SJSA1 (cell line): Measurements from ENCODE around the gene NDUFB10. TPM values are rescaled to one million over a fixed set of nuclear protein-coding genes. Genes with fewer than 3 reads are reported as not detected.
"Not testable (repeated sequence)": the region's sequence is repeated elsewhere in the genome, so short reads cannot be mapped to it uniquely, and the experiment has no call there.

ENCODE experiments used
- DNase-seq, 2 experiments: peaks; one replicate each; pipeline ENCODE4 v3.0.0-alpha.2; 2015 to 2020; ENCODE audit warnings: low spot score in 2 of 2, low read depth in 1 of 2
- H3K27ac ChIP-seq: fragments of 250-450 bp; sonication (Bioruptor Pico); 2 replicates; pipeline ENCODE4 v1.5.1; 2020; ENCODE audit warnings: mild to moderate bottlenecking, moderate library complexity
- H3K27me3 ChIP-seq: fragments of 250-450 bp; sonication (Bioruptor Pico); replicated peaks from 2 replicates; pipeline ENCODE4 v1.5.1; 2020; ENCODE audit warnings: mild to moderate bottlenecking, moderate library complexity
- H3K36me3 ChIP-seq: fragments of 250-450 bp; sonication (Bioruptor Pico); 2 replicates; pipeline ENCODE4 v1.5.1; 2020; ENCODE audit warnings: mild to moderate bottlenecking
- H3K4me1 ChIP-seq: fragments of 250-450 bp; sonication (Bioruptor Pico); replicated peaks from 2 replicates; pipeline ENCODE4 v1.6.1; 2021; ENCODE audit warnings: mild to moderate bottlenecking
- H3K4me3 ChIP-seq: fragments of 250-450 bp; sonication (Bioruptor Pico); 2 replicates; pipeline ENCODE4 v1.5.1; 2020; ENCODE audit warnings: mild to moderate bottlenecking
- H3K9me3 ChIP-seq: fragments of 250-450 bp; sonication (Bioruptor Pico); replicated peaks from 2 replicates; pipeline ENCODE4 v1.5.1; 2020; ENCODE audit warnings: mild to moderate bottlenecking
- total RNA-seq: library from RNA; depleted of rRNA; stranded (reverse); fragments of >200 nt; shearing (Covaris generic); gene quantifications from 2 replicates; pipeline ENCODE4 v1.2.3, GENCODE V29; 2014

NDUFB10 gene
- total RNA-seq, 1 experiment from 2014 or later: 273 TPM

- Histone ChIP-seq H3K4me3 (no peak overlapping the region), H3K27ac (no peak overlapping the region), H3K27me3 (no peaks in the 10 kb centered on the region), H3K4me1 (peaks cover 14% of the 10 kb centered on the region), H3K9me3 (no peaks in the 10 kb centered on the region), H3K36me3 (no peaks in the 10 kb centered on the region)
- no peak for DNase-seq
These were observed 12.6 kb upstream of the NDUFB10 start for GRCh38 chr16:1946495-1947368.

GRCh38 chr16:1947369-1947670 is 12.0 kb upstream of the NDUFB10 start:
- no peaks in the 10 kb centered on the region for H3K9me3 ChIP-seq
- no peaks in the 10 kb centered on the region for H3K36me3 ChIP-seq
- H3K4me3 ChIP-seq: no peak overlapping the region
- peaks cover 9% of the 10 kb centered on the region for H3K4me1 ChIP-seq
- DNase-seq: no peak
- no peaks in the 10 kb centered on the region for H3K27me3 ChIP-seq
- no peak overlapping the region for H3K27ac ChIP-seq

GRCh38 chr16:1949507-1949906 is 9.8 kb upstream of the NDUFB10 start:
- H3K4me1 ChIP-seq: no peaks in the 10 kb centered on the region
- H3K27me3 ChIP-seq: no peaks in the 10 kb centered on the region
- H3K36me3 ChIP-seq: no peaks in the 10 kb centered on the region
- no peak overlapping the region for H3K4me3 ChIP-seq
- DNase-seq: no peak
- no peaks in the 10 kb centered on the region for H3K9me3 ChIP-seq
- H3K27ac ChIP-seq: no peak overlapping the region

- no peak overlapping the region for H3K27ac ChIP-seq
- DNase-seq: no peak
These were observed 9.3 kb upstream of the NDUFB10 start for GRCh38 chr16:1950047-1950446.

GRCh38 chr16:1950559-1950958 is 8.8 kb upstream of the NDUFB10 start:
- Histone ChIP-seq H3K27ac (no peak overlapping the region), H3K4me3 (no peak overlapping the region), H3K4me1 (no peaks in the 10 kb centered on the region), H3K27me3 (no peaks in the 10 kb centered on the region), H3K9me3 (no peaks in the 10 kb centered on the region), H3K36me3 (no peaks in the 10 kb centered on the region)
- no peak for DNase-seq

More at GRCh38 chr16:1950047-1950446, 9.3 kb upstream of the NDUFB10 start:
- no peaks in the 10 kb centered on the region for H3K36me3 ChIP-seq
- H3K4me3 ChIP-seq: no peak overlapping the region
- no peaks in the 10 kb centered on the region for H3K4me1 ChIP-seq
- no peaks in the 10 kb centered on the region for H3K27me3 ChIP-seq
- no peaks in the 10 kb centered on the region for H3K9me3 ChIP-seq

GRCh38 chr16:1953734-1954133 is 5.6 kb upstream of the NDUFB10 start:
- DNase-seq: no peak
- no peaks in the 10 kb centered on the region for H3K27me3 ChIP-seq
- peaks cover under 1% of the 10 kb centered on the region; the same call in 1 of the 2 replicates for H3K4me1 ChIP-seq
- no peaks in the 10 kb centered on the region for H3K36me3 ChIP-seq
- no peak overlapping the region for H3K4me3 ChIP-seq
- H3K27ac ChIP-seq: no peak overlapping the region
- no peaks in the 10 kb centered on the region for H3K9me3 ChIP-seq

GRCh38 chr16:1957434-1958142 is 1.8 kb upstream of the NDUFB10 start:
- H3K27me3 ChIP-seq, DNase-seq, H3K27ac ChIP-seq, H3K9me3 ChIP-seq, H3K4me3 ChIP-seq: not testable (repeated sequence)
- Histone ChIP-seq H3K36me3 (peaks cover 27% of the 10 kb centered on the region), H3K4me1 (peaks cover 20% of the 10 kb centered on the region)

- not testable (repeated sequence) for H3K4me3 ChIP-seq, DNase-seq, H3K27ac ChIP-seq, H3K9me3 ChIP-seq, H3K27me3 ChIP-seq
- Histone ChIP-seq H3K4me1 (peaks cover 25% of the 10 kb centered on the region), H3K36me3 (peaks cover 32% of the 10 kb centered on the region)
These were observed 1.2 kb upstream of the NDUFB10 start for GRCh38 chr16:1958143-1958491.

- Histone ChIP-seq H3K27me3 (no peaks in the 10 kb centered on the region), H3K27ac (no peak overlapping the region), H3K4me1 (peaks cover 32% of the 10 kb centered on the region), H3K9me3 (no peaks in the 10 kb centered on the region), H3K4me3 (peak overlapping the region; percentile 67), H3K36me3 (peaks cover 39% of the 10 kb centered on the region)
- DNase-seq: no peak
These were observed 546 bp upstream of the NDUFB10 start for GRCh38 chr16:1958715-1959268.

GRCh38 chr16:1960665-1961630 is 1.6 kb downstream of the NDUFB10 start:
- H3K9me3 ChIP-seq: no peaks in the 10 kb centered on the region
- H3K27me3 ChIP-seq: no peaks in the 10 kb centered on the region
- DNase-seq: peak in 1 of 2 experiments; percentile 36
- H3K27ac ChIP-seq: no peak overlapping the region
- peaks cover 38% of the 10 kb centered on the region for H3K4me1 ChIP-seq
- H3K36me3 ChIP-seq: peaks cover 57% of the 10 kb centered on the region
- H3K4me3 ChIP-seq: peak overlapping the region; percentile 67

- Histone ChIP-seq H3K36me3 (peaks cover 64% of the 10 kb centered on the region), H3K9me3 (no peaks in the 10 kb centered on the region), H3K27ac (no peak overlapping the region), H3K27me3 (no peaks in the 10 kb centered on the region), H3K4me3 (no peak overlapping the region), H3K4me1 (peaks cover 39% of the 10 kb centered on the region)
- DNase-seq: no peak
These were observed 2.3 kb downstream of the NDUFB10 start for GRCh38 chr16:1961651-1962067.

- Histone ChIP-seq H3K36me3 (peaks cover 69% of the 10 kb centered on the region), H3K4me3 (peak overlapping the region; percentile 88; the same call in 1 of the 2 replicates), H3K4me1 (peaks cover 39% of the 10 kb centered on the region)
- H3K27me3 ChIP-seq, H3K27ac ChIP-seq, DNase-seq, H3K9me3 ChIP-seq: not testable (repeated sequence)
These were observed 3.1 kb downstream of the NDUFB10 start for GRCh38 chr16:1962161-1963153.
